A549 treated with CpdA at 1 μM for 4 hours (cell line): ENCODE data around the gene RBP2. TPM values are rescaled to one million over a fixed set of nuclear protein-coding genes. Genes with fewer than 3 reads are reported as not detected.

Source experiments
- total RNA-seq: library from RNA; stranded (reverse); fragments of 200-300 nt; extraction: Qiagen RNA extraction; gene quantifications from 5 replicates; pipeline ENCODE4 v1.2.3, GENCODE V29; 2022; ENCODE audit warnings: low read depth

The RBP2 gene
- total RNA-seq, result not detected in 5 replicates

GRCh38 chr3:139476348-139476747 is at the start of gene RBP2:
RBP2 (minus strand) TSS chr3:139476516; CDS start chr3:139476459, 57 bp downstream.

Other genes with a start within 250 kb of the RBP2 start
- 44.6 to 53.5 TPM (median 45.8 TPM) in 5 replicates for gene MRPS22, start 132.5 kb downstream of the RBP2 start, total RNA-seq
- 66.0 to 86.6 TPM (median 73.5 TPM) in 5 replicates for gene COPB2, start 86.9 kb downstream of the RBP2 start, total RNA-seq
- gene RBP1, start 63.2 kb upstream of the RBP2 start, total RNA-seq, result 4.5 to 6.2 TPM (median 5.1 TPM) in 5 replicates
- 0.96 to 1.8 TPM (median 1.4 TPM) in 5 replicates for gene NMNAT3, start 201.5 kb upstream of the RBP2 start, total RNA-seq